HCT116 (cell line): ENCODE measurements around the gene KIRREL3. TPM values are rescaled to one million over a fixed set of nuclear protein-coding genes. Genes with fewer than 3 reads are reported as not detected.

Experiments used
- ATAC-seq: fragments of 200-7000 bp; cut with Tn5 transposase; 2 replicates; pipeline ENCODE4 v1.9.1; 2020; ENCODE audit warnings: mild to moderate bottlenecking, moderate library complexity
- BruUV-seq: library from RNA; stranded (reverse); fragments of 400-500 nt; replicated peaks from 2 replicates; lab custom pipeline; 2021; lab: Mats Ljungman, UMichigan
- CTCF ChIA-PET: fragments of 300-600 bp; sonication (Branson Sonifier 250); formaldehyde crosslinking; loops from one replicate; lab custom pipeline; 2021; ENCODE audit warnings: antibody characterized with exemption; lab: Charles Lee
- POLR2A ChIA-PET: fragments of 300-600, 350-600 bp; sonication (Branson Sonifier 250); formaldehyde crosslinking; loops from one replicate; lab custom pipeline; 2021; ENCODE audit warnings: antibody characterized with exemption; lab: Charles Lee
- RAD21 ChIA-PET, 2 experiments: fragments of 300-600 bp; sonication (Branson Sonifier 250); formaldehyde crosslinking; loops; one replicate each; lab custom pipeline; 2023; ENCODE audit warnings: low total read pairs in 2 of 2; ENCODE audit not compliant: uncharacterized antibody in 2 of 2, unreplicated experiment in 2 of 2, low non-redundant PET in 1 of 2; lab: Charles Lee
- DNase-seq: peaks from one replicate; pipeline ENCODE4 v3.0.0-alpha.2; 2010; ENCODE audit warnings: low read depth, low spot score
- H2AFZ ChIP-seq: fragments of 200-600 bp; shearing (Covaris generic), sonication (generic); 2 replicates; pipeline ENCODE4 v1.6.1; 2017; ENCODE audit warnings: low read depth, mixed run types, mixed read lengths, antibody characterized with exemption, low read length; ENCODE audit not compliant: poor library complexity, severe bottlenecking
- H3K27ac ChIP-seq: 2 replicates; pipeline ENCODE4 v1.5.1; 2012; ENCODE audit warnings: low read depth, low read length
- H3K27me3 ChIP-seq: fragments of 200-600 bp; sonication (generic); 2 replicates; pipeline ENCODE4 v1.6.1; 2016; ENCODE audit warnings: mixed run types, low read length, mixed read lengths; ENCODE audit not compliant: insufficient read depth
- H3K36me3 ChIP-seq, 2 experiments: fragments of 200-500 bp in 1 of 2; fragments of 200-600 bp in 1 of 2; sonication (Bioruptor generic) in 1 of 2; sonication (generic) in 1 of 2; 2 replicates each; pipeline versions ENCODE4 v1.5.1 to v1.6.1; 2014 to 2016; ENCODE audit warnings: low read length in 2 of 2, inconsistent platforms in 1 of 2, mixed read lengths in 1 of 2, mixed run types in 1 of 2; ENCODE audit not compliant: insufficient read depth in 2 of 2, control insufficient read depth in 1 of 2
- H3K4me1 ChIP-seq, 2 experiments: fragments of 200-600 bp in 1 of 2; sonication (generic) in 1 of 2; 2 replicates each; pipeline versions ENCODE4 v1.5.1 to v1.6.1; 2012 to 2017; ENCODE audit warnings: low read length in 2 of 2, inconsistent platforms in 1 of 2, mild to moderate bottlenecking in 1 of 2, mixed read lengths in 1 of 2, mixed run types in 1 of 2, moderate library complexity in 1 of 2; ENCODE audit not compliant: insufficient read depth in 2 of 2, control insufficient read depth in 1 of 2
- H3K4me2 ChIP-seq: fragments of 200-600 bp; sonication (generic); 2 replicates; pipeline ENCODE4 v1.6.1; 2017; ENCODE audit warnings: mixed run types, low read length, mixed read lengths
- H3K4me3 ChIP-seq, 2 experiments: fragments of 200-600 bp in 1 of 2; sonication (generic) in 1 of 2; replicated peaks in 1 of 2; 2 replicates each; pipeline ENCODE4 v1.5.1; 2011 to 2016; ENCODE audit warnings: low read length in 2 of 2, control low read depth in 1 of 2, low read depth in 1 of 2, mild to moderate bottlenecking in 1 of 2, mixed read lengths in 1 of 2, mixed run types in 1 of 2
- H3K79me2 ChIP-seq: fragments of 200-600 bp; sonication (generic); 2 replicates; pipeline ENCODE4 v1.6.1; 2017; ENCODE audit warnings: mild to moderate bottlenecking, mixed run types, low read length, moderate library complexity, mixed read lengths; ENCODE audit not compliant: insufficient read depth
- H3K9ac ChIP-seq: fragments of 200-600 bp; sonication (generic); 2 replicates; pipeline ENCODE4 v1.6.1; 2016; ENCODE audit warnings: low read length, mixed read lengths
- H3K9me2 ChIP-seq: fragments of 200-600 bp; sonication (generic), shearing (Covaris generic); 2 replicates; pipeline ENCODE4 v1.6.1; 2017; ENCODE audit warnings: mixed run types, mild to moderate bottlenecking, moderate library complexity; ENCODE audit not compliant: insufficient read depth
- H3K9me3 ChIP-seq, 2 experiments: fragments of 200-500 bp in 1 of 2; fragments of 200-600 bp in 1 of 2; sonication (Bioruptor generic) in 1 of 2; sonication (generic) in 1 of 2; 2 replicates each; pipeline ENCODE4 v1.6.1; 2014 to 2017; ENCODE audit warnings: low read length in 2 of 2, mixed read lengths in 2 of 2, inconsistent platforms in 1 of 2, low read depth in 1 of 2, mild to moderate bottlenecking in 1 of 2, mixed run types in 1 of 2, moderate library complexity in 1 of 2; ENCODE audit not compliant: control insufficient read depth in 1 of 2, insufficient read depth in 1 of 2
- H4K20me1 ChIP-seq: fragments of 200-600 bp; sonication (generic), shearing (Covaris generic); 2 replicates; pipeline ENCODE4 v1.6.1; 2017; ENCODE audit warnings: mixed run types, mild to moderate bottlenecking, moderate library complexity; ENCODE audit not compliant: insufficient read depth
- CBX3 ChIP-seq: IDR thresholded peaks from 2 replicates; pipeline ENCODE4 v1.6.1; 2012; ENCODE audit warnings: low read depth
- CEBPB ChIP-seq: IDR thresholded peaks from 2 replicates; pipeline ENCODE4 v1.6.1; 2012; ENCODE audit warnings: low read depth
- EGR1 ChIP-seq: IDR thresholded peaks from 2 replicates; pipeline ENCODE4 v1.6.1; 2012; ENCODE audit warnings: low read depth
- ELF1 ChIP-seq: IDR thresholded peaks from 2 replicates; pipeline ENCODE4 v1.6.1; 2012; ENCODE audit warnings: low read depth, borderline replicate concordance
- EZH2 ChIP-seq: fragments of 200-600 bp; sonication (generic); IDR thresholded peaks from 2 replicates; pipeline ENCODE4 v1.6.1; 2017; ENCODE audit warnings: antibody characterized with exemption, mixed run types
- EZH2phosphoT487 ChIP-seq: fragments of 200-600 bp; IDR thresholded peaks from 2 replicates; pipeline ENCODE4 v1.6.1; 2018; ENCODE audit warnings: antibody characterized with exemption, borderline replicate concordance
- FOSL1 ChIP-seq: IDR thresholded peaks from 2 replicates; pipeline ENCODE4 v1.6.1; 2012; ENCODE audit warnings: low read depth
- JUND ChIP-seq: IDR thresholded peaks from 2 replicates; pipeline ENCODE4 v1.6.1; 2012
- POLR2A ChIP-seq: IDR thresholded peaks from 2 replicates; pipeline ENCODE4 v1.7.0; 2011; ENCODE audit warnings: borderline replicate concordance; ENCODE audit not compliant: insufficient read depth, insufficient read length; ENCODE audit errors: extremely low read depth
- POLR2AphosphoS5 ChIP-seq: IDR thresholded peaks from 2 replicates; pipeline ENCODE4 v1.6.1; 2011; ENCODE audit warnings: mild to moderate bottlenecking, low read depth, low read length, moderate library complexity
- REST ChIP-seq: IDR thresholded peaks from 2 replicates; pipeline ENCODE4 v1.6.1; 2012; ENCODE audit warnings: low read depth
- SIN3A ChIP-seq: IDR thresholded peaks from 2 replicates; pipeline ENCODE4 v1.6.1; 2012; ENCODE audit warnings: low read depth
- SP1 ChIP-seq: IDR thresholded peaks from 2 replicates; pipeline ENCODE4 v1.6.1; 2012; ENCODE audit warnings: low read depth
- TCF7L2 ChIP-seq: IDR thresholded peaks from 2 replicates; pipeline ENCODE4 v1.7.0; 2011; ENCODE audit warnings: borderline replicate concordance, inconsistent platforms; ENCODE audit not compliant: insufficient read depth, insufficient read length; ENCODE audit errors: extremely low read depth
- YY1 ChIP-seq: IDR thresholded peaks from 2 replicates; pipeline ENCODE4 v1.6.1; 2011; ENCODE audit warnings: low read length, low read depth, moderate library complexity, mild to moderate bottlenecking; ENCODE audit not compliant: insufficient replicate concordance; ENCODE audit errors: extremely low read depth
- ZBTB33 ChIP-seq: IDR thresholded peaks from 2 replicates; pipeline ENCODE4 v1.6.1; 2011; ENCODE audit warnings: mild to moderate bottlenecking, low read length, moderate library complexity; ENCODE audit not compliant: insufficient replicate concordance; ENCODE audit errors: extremely low read depth
- ZFX ChIP-seq: fragments of 450-650 bp; IDR thresholded peaks from 2 replicates; pipeline ENCODE4 v1.6.1; 2017
- ZNF274 ChIP-seq: fragments of 200-500 bp; sonication (Bioruptor generic); IDR thresholded peaks from 2 replicates; pipeline ENCODE4 v1.6.1; 2014; ENCODE audit warnings: mild to moderate bottlenecking, low read depth, low read length, inconsistent platforms
- intact Hi-C: fragments of 100-400 bp; cut with micrococcal nuclease; formaldehyde crosslinking; loops from 2 replicates; pipeline ENCODE4 v1.10.0; 2022
- total RNA-seq: library from RNA; stranded (reverse); gene quantifications from one replicate; pipeline ENCODE4 v1.2.1, GENCODE V29; 2021; ENCODE audit not compliant: unreplicated experiment
- TF ChIP-seq, protein P1 (sequence below): IDR thresholded peaks from 2 replicates; pipeline ENCODE4 v1.6.1; 2012

Gene KIRREL3
- total RNA-seq, 1 experiment from 2014 or later: not detected

- intact Hi-C loops: no loop called here
- Histone ChIP-seq H3K4me3 (no peak overlapping the region), H3K27me3 (no peaks in the 10 kb centered on the region), H3K79me2 (no peaks in the 10 kb centered on the region), H3K4me2 (no peak overlapping the region)
- no TSS peak for BruUV-seq
- POLR2A ChIA-PET: no interaction called here
- ATAC-seq: no peak
- no peak for TF ChIP-seq ZNF274
- no peak for TF ChIP-seq SP1
- no peak for TF ChIP-seq ZFX
- TF ChIP-seq YY1: no peak
- TF ChIP-seq ZBTB33: no peak
- TF ChIP-seq EGR1: no peak
- TF ChIP-seq JUND: no peak
- TF ChIP-seq CBX3: no peak
- no peak for TF ChIP-seq TCF7L2
- no peak for TF ChIP-seq POLR2AphosphoS5
- no peak for TF ChIP-seq REST
- TF ChIP-seq, protein P1, sequence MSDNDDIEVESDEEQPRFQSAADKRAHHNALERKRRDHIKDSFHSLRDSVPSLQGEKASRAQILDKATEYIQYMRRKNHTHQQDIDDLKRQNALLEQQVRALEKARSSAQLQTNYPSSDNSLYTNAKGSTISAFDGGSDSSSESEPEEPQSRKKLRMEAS: no peak
- TF ChIP-seq EZH2phosphoT487: no peak
- no peak for TF ChIP-seq FOSL1
- no peak for TF ChIP-seq CEBPB
- no peak for TF ChIP-seq POLR2A
- TF ChIP-seq EZH2: no peak
- no peak for TF ChIP-seq ELF1
- no peak for TF ChIP-seq SIN3A
- TF ChIP-seq, all 23 proteins: peak for 0
- no peak overlapping the region for H2AFZ ChIP-seq
- H4K20me1 ChIP-seq: no peaks in the 10 kb centered on the region
- no peaks in the 10 kb centered on the region for H3K4me1 ChIP-seq
- no peak overlapping the region for H3K27ac ChIP-seq
- H3K36me3 ChIP-seq: no peaks in the 10 kb centered on the region
- no peak for DNase-seq
- RAD21 ChIA-PET: no interaction called here
- no peaks in the 10 kb centered on the region for H3K9me2 ChIP-seq
- CTCF ChIA-PET: interaction anchor here (2.3 kb wide), 1 partner anchor 9 kb away, joined by 13 read pairs; no protein-coding TSS in a partner anchor
- no peak overlapping the region for H3K9ac ChIP-seq
- no peaks in the 10 kb centered on the region for H3K9me3 ChIP-seq
These were observed 510.5 kb downstream of the KIRREL3 start for GRCh38 chr11:126489836-126490660.
